CD4-positive, alpha-beta T cell treated with Interferon alpha-2 for 1 hour (primary cell): Measurements from ENCODE around the gene TARS3.
"Not testable (repeated sequence)": the region's sequence is repeated elsewhere in the genome, so short reads cannot be mapped to it uniquely, and the experiment has no call there.

Experiments used
- DNase-seq, 2 donors: peaks; one replicate each; pipeline ENCODE4 v3.0.0-alpha.2; 2020 to 2022

The TARS3 gene

DNA sequence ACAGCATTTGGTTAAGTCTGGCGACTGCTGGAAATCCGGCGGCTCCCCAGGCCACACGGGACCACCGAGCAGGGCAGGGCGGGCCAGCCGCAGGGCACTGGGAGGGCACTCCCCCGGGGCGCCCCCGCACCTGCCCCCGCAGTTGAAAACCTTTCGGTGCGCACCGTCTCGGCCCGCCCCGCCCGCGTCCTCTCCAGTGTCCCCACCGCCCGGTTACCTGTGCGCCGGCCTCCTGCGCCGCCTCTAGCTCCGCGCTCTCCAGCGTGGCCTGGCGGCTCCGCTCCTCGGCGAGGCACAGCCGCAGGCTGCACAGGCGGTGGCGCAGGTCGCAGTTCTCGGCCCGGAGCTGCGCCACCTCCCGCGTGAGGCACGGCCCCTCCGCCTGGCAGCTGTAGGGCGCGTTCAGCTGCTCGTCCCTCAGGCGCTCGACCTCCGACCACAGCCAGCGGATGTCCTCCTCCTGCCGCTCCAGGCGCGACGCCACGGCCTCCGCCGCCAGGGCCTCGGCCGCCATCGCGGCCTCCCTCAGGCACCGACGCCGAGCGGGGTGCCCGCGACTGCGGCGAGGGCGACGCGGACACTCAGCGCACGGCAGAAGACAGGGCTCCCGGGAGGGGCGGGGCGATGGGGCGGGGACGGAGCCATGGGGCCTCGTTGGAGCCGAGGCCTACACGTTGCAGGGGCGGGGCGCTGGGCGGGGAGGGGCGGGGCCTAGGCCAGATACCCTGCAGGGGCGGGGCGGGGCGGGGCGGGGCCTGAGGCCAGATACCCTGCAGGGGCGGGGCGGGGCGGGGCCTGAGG lies at the start of gene TARS3:
TARS3 (minus strand) TSS at position 600 of the 801 bp plus-strand sequence; CDS start at position 514, 86 bp downstream.
- peak; percentile 96 to 97 for DNase-seq

DNA sequence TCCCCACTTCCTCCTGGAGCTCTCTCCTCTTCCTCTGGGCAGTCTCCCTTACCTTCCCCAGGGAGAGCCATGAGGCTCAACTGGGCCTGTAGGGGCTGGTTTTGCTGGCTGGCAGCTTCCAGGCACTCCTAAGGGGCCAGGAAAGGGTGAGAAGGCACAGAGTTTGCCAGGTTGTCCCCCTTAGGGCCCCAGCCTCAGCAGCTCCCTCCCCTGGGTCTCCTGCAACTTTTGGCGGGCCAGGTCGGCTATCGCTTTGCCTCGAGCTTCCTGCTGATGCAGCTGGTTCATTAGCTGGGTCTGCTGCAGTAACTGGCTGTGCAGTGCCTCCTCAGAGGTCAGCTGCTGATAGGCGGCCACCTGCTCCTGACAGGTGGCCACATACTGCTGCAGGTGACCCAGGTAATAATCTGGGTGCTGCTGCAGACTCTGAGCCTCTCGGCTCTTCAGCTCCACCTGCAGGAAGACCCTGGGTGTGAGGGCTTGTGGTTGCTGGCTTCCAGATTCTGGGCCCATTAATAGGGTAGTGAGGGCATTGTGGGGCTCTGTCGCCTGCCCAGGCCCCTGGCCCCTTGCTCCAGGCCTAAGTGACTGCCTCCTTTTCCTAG lies 49.3 kb upstream of the TARS3 start:
- peak in 1 of 2 donors; percentile 7 for DNase-seq

DNA sequence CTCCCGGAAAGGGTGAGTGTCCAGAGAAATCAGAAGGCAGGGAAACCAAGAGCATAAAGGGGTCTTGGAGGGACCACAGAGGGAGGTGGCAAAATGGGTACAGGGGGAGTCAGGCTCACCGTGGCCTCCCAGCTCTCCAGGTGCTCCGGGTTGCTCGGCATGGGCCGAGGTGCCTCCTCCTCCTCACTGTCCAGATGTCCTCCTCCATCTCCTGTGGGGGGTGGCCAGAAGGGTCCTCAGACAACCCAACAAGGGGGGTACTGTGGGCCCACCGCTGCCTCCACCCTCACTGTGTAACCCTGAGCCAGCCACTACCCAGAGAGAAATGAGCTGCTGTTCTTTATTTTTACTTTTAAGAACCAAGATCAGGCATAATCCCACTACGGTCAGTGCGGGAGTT lies 48.6 kb upstream of the TARS3 start:
- DNase-seq: no peak

DNA sequence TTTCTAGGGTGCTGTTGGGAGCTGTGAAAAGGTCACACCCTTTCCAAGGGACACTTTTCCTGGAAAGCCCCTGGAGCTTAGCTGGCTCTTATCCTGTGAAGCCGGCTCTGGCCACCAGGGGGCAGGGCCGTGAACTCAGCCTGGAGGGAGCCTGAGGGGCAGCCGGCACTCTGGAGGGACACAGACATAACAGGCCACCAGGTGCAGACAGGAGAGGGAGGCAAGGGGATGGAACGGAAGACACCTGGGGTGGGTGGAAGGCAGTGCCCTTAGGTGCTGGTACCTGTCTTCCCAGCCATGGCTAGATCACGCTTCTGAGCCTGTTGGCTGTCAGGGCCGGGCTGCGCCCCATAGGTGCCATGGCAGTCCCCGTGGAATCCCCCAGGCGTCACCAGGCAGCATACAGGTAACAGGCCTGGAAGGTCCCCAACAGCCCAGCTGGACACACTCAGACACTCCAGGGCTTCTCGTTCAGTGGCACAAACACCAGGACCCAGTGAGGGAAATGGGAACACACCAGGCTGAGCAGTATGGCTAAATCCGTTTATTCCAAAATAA lies 42.9 kb upstream of the TARS3 start:
- DNase-seq: not testable (repeated sequence)

DNA sequence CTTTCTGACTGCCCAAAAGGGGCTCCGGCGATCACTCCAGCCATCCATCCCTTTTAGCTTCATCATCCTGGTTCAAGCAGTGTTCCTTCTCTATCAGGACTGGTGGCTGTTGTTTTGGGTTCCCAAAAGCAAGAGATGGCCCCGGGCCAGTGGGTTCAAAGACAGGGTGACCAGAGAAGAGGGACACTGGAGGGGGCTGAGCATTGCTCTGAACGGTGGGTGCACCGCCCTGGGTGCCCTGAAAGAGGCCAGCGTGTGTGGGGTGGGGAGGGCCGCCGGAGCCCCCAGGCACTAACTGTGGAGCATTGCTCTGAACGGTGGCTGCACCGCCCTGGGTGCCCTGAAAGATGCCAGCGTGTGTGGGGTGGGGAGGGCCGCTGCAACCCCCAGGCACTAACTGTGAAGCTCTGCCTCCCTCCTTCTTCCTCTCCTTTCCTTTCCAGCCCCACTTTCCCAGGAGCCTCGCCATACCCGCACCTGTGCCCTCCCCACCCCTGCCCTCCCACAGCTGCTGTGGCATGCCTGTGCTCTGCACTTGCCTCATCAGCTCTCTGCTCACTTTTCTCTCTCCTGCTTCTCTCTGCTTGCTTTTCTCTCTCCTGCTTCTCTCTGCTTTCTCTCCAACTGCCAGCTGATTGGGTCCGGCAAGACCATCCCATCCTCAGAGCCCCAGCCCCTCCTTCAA lies 41.6 kb upstream of the TARS3 start:
- no peak for DNase-seq

DNA sequence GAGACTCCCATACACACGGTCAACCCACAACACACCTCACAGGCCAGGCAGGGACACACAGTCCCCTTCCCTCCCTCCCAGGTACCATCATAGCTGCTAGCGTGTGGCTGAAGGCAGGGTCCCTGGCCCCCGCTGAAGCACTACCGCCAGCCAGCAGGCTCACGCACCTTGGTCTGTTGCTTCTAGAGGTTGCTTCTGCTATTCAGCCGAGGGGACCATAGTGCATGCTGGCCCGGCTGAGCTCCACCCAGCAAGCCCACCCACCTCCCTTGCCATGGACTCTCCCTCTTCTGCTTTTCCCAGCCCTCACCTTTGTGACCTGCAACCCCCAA lies 41.0 kb upstream of the TARS3 start:
- not testable (repeated sequence) for DNase-seq

DNA sequence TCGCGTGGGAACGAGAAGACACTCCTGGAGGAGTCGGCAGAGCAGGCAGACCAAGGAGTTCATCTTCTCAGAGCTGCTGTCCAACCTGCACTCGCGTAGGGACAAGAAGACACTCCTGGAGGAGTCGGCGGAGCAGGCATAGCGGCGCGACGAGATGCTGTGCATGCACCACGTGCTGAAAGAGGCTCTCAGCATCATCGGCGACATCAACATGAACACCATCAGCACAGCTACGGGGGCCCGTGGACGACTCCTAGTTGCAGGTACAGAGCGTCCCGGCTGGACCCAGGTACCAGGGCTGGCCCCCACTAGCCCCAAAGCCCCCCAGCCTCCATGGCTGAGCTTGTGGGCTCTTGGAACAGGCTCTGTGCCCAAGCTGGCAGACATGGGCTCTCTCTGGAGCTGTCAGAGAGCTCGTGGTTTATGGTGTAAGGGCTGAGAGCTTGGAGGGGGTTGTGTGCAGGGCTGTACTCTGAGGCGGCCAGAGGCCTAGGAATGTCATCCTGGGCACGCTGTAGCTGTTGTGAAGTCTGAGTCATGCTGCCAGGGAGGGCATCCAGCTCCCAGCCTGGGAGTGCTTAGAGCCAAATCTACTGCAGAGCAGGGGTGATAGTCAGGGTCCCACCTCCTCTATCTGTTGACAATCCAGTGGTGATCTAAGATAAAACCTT lies 40.5 kb upstream of the TARS3 start:
- not testable (repeated sequence) for DNase-seq

DNA sequence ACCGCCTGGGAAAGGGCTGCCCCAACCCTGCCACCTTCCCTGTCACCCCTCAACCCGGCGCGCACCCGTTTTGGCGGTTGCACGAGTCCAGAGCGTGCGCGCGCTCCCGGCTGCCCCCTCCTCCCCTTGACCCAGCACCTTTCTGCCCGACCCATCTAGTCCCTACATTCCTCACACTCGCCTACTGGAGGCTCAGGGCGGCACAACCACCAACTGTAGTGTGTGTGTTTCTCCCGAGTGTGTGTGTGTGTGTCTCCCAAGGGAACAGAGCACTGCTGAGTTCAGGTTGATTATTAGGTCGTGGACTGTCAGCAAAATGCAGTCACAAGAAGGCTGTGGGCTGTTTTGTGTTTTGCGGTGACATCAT lies 22.4 kb upstream of the TARS3 start:
- not testable (repeated sequence) for DNase-seq

DNA sequence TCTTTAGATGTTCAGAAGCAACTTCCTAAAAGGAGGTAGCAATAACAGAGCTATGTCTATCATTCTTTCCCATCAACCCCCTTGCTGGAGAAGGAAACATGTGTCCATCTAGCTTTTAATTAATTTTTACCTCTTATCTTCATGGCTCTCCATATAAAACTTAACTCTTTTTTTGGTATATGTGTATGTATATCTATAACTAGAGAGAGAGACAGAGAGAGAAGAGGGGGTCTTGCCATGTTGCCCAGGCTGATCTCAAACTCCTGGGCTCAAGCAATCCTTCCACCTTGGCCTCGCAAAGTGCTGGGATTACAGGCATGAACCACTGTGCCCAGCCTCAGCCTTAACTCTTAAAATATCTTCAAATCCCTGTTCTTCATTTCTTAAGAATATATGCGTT lies 10.6 kb upstream of the TARS3 start:
- DNase-seq: not testable (repeated sequence)

DNA sequence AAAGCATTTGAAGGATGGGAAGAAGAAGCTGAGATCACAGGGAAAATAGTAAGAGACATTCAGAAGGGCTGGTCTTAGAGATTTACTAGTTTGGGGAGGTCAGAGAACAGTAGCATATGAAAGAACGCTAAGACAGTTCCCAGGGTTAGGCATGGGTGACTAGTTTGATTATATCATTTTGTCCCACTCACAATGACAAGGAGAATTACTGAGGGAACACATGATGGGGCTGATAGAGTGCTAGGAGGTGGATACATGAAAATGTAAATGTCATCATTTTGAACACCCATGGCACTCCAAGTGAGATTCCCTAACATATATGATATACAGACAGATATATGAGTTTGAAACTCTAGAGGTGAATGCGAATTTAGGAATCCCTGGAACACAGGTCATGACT lies 9.3 kb upstream of the TARS3 start:
- DNase-seq: no peak

DNA sequence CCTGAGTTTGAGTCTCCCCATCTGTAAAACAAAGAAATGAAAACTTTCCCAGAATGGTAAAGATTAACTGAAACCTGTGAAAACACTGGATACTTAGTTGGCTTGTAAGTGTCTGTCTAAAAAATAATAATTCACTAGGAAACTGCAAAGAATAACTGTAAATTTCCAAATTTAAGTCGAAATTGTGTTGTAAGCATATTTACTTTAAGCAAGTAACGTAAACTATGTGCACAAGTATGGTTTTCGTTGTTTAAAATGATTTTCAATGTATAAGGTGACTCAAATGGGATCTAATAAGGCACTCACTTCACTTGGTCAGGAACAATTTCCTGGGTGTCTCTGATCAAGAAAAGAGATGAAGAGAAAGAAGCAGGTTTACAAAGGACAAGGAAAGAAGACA lies 8.5 kb upstream of the TARS3 start:
- DNase-seq: no peak

DNA sequence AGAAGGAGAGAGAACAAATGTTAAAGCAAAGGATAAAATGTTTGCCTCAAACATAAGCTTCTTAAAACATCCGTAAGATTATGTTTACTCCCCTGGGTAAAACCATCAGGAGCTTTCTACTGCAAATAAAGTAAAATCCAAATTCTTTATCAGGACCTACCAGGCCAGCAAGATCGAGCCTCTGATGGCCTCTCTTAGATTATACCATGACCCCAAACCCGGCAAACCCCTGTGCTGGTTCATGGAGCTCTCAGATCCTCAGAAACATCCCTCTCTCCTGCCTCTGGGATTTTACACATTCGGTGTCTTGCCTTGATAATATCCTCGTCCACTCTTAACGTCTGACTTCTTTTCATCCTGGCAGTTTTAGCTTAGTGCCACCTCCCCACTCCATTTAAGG lies 7.5 kb upstream of the TARS3 start:
- no peak for DNase-seq

DNA sequence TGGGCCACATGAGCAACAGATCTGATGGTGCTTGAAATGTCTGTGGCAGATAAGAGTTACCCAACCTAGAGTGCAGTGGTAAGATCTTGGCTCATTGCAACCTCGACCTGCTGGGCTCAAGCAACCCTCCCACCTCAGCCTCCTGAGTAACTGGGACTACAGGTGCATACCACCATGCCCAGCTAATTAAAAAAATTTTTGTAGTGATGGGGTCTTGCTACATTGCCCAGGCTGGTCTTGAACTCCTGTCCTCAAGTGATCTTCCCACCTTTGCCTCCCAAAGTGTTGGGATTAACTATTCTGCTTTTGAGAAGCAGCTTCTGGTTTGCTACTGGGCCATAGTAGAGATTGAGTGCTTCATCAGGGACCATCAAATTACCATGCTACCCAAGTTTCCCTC lies 2.9 kb upstream of the TARS3 start:
- DNase-seq: no peak

DNA sequence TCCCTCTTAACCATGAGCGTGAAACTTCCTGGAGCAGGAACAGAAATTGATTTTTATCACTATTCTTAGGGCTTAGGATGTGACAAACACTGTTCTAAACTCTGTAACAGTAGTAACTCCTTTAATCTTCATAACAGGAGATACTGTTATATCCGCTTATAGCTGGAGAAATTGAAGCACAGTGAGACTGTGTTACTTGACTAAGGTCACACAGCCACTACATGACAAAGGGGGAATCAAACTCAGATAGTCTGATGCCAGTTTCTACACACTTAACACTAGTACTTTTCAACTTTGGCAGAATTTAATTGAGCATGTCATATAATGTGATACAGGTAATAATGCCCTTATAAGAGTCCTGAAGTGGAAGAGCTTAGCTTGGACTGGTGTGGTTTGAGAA lies 800 bp upstream of the TARS3 start:
- DNase-seq: no peak

DNA sequence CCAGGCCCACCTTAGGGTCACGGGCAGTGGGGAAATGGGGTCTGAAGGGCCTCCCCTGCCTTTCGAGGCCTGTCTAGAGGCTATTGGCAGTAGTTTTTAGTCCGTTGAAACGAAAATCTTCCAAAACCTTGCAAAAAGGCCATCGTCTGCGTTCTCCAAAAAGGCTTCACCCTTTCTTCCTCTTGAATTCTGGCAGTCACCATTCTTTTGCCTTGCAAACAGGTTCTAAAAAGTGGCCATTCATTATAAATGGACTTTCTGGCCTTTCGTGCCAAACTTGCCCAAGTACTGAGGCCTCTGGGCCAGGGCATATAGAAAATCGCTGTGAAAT lies 367 bp upstream of the TARS3 start:
- no peak for DNase-seq

DNA sequence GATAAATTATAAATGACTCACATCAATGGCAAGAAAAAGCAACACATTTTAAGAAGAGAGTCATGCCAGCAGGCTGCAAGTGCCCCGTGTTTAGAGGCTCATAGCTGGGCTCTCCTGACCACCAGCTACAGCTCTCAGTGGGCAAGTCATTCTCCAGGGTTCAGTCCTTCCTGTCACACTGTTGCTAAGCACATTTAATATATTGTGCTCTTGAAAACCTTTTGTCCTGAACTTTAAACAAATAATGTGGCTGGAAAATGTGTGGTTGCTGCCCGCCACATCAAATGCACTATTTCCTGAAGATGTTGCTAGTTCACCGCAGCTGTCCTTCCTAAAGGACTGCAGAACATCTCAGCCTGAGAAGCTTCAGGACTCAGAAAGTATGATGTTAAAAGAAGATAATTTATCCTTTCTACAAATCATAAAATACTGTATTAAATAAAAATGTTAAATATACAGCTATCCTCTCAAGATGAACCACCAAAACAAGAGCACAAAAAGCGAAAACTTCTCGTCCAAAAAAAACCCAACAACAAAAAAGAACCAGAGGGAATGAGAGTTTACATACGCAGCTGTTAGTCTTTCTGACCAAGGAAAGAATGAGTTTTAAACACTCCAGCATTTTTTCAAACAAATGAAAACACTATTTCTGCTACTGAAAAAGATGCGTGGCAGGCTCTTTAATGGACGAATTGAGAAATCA lies 951 bp downstream of the TARS3 start:
- peak in 1 of 2 donors; percentile 39 for DNase-seq

DNA sequence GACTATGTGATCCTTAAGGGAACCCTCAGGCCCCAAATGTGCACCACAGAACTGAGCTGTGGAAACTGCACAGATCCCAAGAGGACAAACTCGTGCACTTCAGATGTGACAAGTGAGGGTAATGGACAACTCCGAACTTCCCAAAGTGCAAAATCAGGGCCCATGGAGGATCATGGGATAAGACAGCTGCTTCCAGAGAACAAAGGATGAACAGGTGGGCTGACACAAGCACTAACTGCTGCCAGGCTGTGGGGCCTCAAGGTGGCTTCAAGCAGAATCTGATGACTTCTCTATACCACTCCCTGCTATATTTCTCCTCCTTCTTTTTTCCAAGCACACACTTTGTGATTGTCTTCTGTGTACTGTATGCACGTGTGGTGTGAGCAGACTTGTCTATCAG lies 5.4 kb downstream of the TARS3 start:
- DNase-seq: no peak

DNA sequence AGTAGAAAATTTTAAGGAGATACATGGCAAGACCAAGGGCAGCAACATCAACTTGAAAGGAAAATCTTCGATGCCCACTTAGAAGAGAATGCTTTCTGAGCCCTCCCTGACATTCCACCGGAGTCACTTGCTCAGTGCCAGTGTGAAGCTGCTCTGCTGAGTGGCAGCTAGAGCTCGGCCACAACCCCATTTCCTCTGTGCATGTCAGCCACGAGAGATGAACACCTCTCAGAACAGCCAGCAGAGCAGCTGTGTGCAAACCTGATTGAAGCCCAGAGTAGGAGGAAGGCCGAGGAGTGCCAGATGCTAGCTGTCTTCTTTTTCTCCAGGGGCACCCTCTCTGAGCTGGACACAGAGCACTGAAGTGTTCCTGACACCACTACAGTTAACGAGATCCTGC lies 12.2 kb downstream of the TARS3 start:
- no peak for DNase-seq

DNA sequence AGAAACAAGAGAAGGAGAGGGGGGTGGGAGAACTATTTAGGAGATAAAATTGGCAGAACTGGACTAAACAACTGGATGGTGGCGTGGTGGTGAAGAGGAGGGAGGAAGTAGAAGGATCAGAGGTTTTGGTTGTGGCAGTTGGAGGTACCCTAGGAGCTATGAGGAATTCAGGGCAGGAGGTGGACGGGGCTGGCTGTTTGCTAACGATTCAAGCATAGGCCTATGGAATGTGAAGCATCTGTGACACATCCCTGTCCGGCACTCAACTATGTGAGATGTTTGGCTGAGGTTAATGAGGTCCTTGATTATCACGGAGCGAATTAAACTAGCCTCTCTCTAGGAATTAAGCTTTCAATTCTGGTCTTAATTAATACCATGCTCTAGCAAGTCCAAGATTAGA lies 13.5 kb downstream of the TARS3 start:
- no peak for DNase-seq

DNA sequence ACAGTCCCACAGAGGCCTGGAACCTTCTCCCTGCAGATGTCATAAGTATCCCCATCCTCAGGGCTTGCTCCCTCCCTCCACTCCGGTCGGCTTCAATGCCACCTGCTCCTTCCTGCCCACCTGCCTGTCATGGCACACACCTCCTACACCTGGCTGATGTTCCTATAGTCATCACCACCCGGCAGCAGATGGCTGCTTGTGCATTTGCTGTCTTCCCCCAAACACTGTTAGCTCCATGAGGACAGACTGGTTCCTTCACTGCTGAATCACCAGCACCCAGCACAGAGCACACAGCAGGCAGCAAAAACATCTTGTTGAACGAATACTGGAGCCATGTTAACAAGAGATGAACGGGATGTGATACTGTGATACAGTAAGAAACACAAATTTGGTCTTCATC lies 14.8 kb downstream of the TARS3 start:
- DNase-seq: no peak

DNA sequence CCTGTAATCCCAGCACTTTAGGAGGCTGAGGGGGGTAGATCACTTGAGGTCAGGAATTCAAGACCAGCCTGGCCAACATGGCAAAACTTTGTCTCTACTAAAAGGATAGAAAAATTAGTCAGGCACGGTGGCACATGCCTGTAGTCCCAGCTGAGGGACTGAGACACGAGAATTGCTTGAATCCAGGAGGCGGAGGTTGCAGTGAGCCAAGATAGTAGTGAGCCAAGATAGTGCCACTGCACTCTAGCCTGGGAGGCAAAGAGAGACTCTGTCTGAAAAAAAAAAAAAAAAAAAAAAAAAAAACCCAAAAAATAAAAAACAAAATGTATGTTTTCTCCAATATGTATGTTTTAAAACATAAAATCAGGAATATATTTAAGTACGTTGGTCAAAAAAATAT lies 16.3 kb downstream of the TARS3 start:
- no peak for DNase-seq

DNA sequence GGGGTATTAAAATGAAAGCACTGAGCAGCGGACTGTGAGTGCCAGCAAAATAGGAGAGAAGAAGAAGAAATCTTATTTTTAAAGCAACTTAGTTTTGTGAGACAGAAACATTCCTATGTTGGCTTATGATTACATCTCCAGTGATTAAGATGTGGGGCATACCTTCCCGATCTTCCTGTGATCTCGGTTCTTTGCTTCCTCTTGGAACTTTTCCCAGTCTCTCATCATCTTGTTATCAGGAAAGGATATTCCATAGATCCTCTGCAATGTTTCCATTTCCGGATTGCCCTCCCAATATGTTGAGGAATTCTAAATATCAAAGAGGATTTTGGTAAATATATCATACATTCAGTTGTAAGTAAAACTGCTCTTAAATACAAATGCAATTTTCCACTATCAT lies 22.2 kb downstream of the TARS3 start:
- no peak for DNase-seq

DNA sequence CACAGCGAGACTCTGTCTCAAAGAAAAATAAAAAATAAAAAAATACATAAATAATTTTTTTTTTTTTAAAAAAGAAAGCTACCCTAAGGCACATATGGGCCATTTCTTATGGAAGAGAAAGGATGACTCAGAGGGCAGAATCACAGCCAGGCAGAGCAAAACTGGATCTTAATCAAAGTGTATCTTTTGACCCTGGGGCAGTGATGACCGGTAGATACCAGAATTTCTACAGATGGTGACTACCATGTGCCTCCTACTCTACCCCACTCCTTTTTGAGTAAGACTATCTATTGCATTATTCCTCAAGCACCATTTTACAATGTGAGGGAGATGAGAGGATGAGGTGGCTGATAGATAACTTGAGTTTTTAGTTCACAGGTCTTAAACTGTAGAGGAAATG lies 26.0 kb downstream of the TARS3 start:
- no peak for DNase-seq
